Measurements from ENCODE around the gene URB2.
"Not testable (repeated sequence)": the region's sequence is repeated elsewhere in the genome, so short reads cannot be mapped to it uniquely, and the experiment has no call there.

Gene URB2

DNA sequence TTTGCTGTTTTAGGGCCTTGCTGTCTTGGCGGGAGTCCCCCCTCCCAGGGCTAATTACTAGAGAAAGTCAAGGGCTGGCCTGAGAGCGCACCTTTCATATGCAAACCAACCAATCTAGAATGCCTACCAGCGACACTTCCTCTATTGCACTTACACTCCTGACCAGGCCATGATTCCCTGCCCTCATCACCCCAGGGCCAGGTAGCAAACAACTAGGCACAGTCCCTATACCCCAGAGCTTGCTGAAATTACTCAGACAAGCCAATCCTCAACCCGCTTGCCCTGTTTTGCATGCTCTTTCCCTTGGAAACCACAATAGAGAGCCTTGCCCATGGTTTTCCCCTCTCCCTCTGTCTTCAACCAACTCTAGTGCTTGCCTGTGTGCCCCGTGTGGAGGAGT is 70.3 kb downstream of the URB2 start:
- no peak for DNase-seq

DNA sequence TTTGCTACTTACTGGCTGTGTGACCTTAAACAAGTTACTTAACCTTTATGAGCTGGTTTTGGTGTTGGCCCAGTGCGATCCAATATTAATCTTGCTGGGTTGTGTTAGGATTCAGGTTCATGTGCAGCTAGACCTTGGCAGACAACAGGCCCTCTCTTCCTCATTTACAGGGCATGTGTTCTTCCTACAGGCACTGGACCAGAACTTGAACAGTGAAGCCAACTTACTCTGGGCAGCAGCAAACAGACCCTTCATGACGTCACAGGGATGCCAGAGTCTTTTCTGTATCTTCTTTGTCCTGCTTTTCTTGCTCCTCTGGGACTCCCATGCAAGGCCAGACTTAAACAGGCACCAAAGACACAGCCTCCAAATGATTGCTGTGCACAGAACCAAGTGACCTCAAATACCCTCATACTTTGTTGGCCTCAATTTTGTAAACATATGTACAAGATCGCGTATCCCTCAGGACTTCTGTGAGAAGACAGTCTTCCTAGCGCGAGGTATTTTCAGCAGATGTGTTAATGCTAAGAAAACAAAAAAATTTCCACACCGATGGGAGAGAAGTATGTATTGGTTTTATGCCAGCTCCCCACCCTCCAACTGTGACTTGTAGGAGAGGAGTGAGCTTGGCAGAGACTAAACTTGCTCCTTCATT is 73.7 kb downstream of the URB2 start:
- DNase-seq = no peak

DNA sequence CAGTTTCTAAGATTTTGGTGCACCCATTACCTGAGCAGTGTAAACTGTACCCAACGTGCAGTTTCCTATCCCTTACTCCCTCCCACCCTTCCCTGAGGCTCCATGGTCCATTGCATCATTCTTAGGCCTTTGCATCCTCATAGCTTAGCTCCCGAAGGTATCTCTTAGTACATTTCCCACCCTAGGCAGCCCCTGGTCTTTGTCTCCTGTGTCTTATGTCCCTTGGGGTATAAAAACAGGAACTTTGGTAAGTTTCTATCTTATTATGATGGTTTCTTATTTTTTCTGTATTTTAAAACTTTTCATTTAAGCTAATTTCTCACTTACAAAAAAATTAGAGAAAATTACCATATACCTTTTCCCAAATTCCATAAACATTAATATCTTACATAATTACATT is 78.1 kb downstream of the URB2 start:
- no peak for DNase-seq

DNA sequence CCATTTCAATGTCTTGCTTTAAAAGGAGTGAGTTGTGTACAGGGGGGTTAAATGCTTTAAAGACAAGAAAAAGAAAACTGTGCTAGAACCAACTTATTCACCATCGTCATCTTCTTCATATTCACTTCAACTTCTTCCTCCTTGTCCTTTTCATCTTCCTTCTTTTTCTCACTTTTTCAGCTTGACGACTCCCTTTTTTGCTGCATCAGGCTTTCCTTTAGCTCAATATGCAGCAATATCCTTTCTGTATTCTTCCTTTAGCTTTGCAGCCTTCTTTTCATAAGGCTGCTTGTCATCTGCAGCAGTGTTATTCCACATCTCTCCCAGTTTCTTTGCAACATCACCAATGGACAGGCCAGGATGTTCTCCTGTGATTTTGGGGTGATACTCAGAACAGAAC is 79.1 kb downstream of the URB2 start:
- DNase-seq = not testable (repeated sequence)

DNA sequence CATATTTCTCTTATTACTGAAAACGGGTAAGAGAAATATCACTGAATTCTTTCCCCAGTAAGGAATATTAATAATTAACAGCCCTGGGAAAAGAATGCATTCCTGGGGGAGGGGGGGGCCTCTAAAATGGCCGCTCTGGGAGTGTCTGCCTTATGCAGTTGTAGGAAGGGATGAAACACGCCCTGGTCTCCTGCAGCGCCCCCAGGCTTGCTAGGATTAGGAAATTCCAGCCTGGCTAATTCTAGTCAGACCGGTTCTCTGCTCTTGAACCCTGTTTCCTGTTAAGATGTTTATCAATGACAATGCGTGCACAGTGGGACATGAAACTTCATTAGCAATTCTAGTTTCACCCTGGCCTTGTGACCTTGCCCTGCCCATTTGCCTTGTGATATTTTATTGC is 81.1 kb downstream of the URB2 start:
- DNase-seq = not testable (repeated sequence)

DNA sequence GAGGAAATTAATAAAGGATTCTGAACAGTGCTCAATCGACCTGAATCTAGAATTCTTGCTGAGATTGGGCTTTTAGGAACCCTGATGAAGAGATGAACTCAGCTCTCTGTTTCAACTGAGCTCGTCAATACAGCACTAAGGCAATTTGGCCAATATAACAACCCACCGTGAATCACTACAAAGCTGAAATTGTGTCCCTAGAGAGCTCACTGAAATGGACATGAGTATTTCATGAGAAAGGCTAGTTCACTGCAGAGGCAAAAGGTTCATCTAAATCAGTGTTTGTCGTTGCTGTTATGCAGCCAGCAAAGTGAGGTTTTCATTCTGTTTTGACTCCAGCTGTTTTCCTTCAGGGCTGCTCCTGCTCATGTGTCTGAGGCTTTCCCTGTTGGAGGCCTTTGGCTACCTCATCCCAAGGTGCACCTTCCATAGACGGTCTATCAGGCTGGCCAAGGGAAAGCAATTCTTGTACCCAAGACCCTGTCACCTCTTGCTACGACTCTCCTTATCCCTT is 83.5 kb downstream of the URB2 start:
- DNase-seq = no peak

All from hematopoietic multipotent progenitor cell treated with erythropoietin and hydrocortisone succinate and interleukin-3 and kit ligand, for 6 days (in vitro differentiated cells).